CD4-positive, alpha-beta T cell treated with Interleukin-6 for 4 hours (primary cell): ENCODE results near the gene RER1.
"Not testable (repeated sequence)": the region's sequence is repeated elsewhere in the genome, so short reads cannot be mapped to it uniquely, and the experiment has no call there.

ENCODE experiments used
- DNase-seq: peaks from one replicate; pipeline ENCODE4 v3.0.0-alpha.2; 2020; ENCODE audit warnings: mixed read lengths

RER1 gene

DNA sequence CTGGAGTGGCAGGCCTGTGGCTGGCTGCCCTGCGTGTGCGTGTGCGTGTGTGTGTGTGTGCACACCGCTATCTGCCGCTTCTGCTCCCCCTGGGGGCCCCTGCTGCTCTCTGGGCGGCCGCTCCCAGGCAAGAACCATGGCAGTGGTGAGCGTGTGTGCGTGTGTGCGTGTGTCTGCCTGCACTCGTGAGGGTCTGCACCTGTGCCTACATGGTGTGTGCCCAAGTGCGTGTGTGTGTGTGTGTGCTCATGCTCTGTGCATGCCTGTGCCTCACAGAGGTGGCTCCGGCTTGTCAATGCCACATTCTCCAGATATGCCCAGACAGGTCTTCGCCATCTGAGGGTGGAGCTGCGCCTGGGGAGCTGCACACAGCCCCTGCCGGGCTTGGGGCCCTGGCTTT, 39.5 kb downstream of the RER1 start:
- no peak for DNase-seq

- DNase-seq: no peak
Observed at GRCh38 chr1:2431518-2431917, 39.9 kb downstream of the RER1 start.

DNA sequence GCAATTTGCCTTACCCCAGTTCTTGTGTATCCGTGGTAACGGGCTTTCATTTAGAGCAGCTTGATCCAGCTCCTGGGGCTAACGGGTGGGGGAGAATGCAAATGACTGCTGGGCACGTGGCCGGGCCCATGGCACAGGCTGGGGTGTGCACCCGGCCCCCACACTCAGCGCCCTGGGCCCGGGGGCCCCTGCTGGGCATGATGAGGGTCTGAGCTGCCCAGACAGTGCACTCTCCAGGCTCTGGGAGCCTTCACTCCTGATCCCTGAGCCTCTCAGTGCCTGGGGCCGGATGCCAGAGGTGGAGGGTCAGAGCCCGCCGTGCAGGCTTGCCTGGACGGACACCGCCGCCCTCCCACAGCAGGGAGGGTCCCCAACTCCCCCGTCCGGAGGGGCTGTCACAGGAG, 40.8 kb downstream of the RER1 start:
- DNase-seq: no peak

DNA sequence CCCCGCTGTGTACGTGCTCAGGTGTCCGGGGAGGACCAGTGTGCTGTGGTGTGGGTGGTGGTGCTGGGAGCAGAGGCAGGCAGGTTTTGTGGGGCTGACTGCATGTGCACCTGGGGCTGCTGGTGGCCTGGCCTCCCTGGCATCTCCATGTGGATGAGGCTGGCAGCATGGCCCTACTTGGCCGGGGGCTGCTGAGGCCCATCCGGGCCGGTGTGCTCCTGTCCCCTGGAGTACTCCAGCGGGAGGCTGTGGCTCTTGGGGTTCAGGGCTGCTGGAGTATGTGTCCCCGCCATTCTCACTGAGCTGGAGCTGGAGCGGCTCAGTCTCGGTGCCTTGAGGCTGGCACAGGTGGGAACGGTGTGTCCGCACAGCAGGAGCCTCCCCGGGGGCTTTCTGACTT, 41.6 kb downstream of the RER1 start:
- DNase-seq: no peak

- DNase-seq: no peak
Observed at GRCh38 chr1:2433936-2434655, 42.5 kb downstream of the RER1 start.

- no peak for DNase-seq
Observed at GRCh38 chr1:2435091-2435490, 43.5 kb downstream of the RER1 start.

DNA sequence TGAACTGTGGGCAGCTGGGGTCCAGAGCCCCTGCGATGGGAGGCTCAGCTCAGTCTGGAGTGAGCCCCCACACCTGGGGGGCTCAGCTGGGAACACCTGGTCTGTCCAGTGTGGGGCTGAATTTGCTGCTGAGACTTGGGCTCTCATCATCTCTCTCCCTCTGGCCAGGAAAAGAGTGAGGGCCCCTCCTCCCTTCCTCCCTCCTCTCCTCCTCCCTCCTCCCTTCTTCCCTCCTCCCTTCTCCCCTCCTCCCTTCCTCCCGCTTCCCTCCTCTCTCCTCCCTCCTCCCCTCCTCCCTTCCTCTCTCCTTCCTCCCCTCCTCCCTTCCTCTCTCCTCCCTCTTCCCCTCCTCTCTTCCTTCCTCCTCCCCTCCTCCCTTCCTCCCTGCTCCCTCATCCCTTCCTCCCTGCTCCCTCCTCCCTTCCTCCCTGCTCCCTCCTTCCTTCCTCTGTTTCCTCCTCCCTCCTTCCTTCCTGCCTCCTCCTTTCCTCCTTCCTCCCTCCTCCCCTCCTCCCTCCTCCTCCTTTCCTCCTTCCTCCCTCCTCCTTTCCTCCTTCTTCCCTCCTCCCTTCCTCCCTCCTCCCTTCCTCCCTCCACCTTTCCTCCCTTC, 44.2 kb downstream of the RER1 start:
- no peak for DNase-seq

GRCh38 chr1:2436876-2437275, 45.2 kb downstream of the RER1 start:
- no peak for DNase-seq

DNA sequence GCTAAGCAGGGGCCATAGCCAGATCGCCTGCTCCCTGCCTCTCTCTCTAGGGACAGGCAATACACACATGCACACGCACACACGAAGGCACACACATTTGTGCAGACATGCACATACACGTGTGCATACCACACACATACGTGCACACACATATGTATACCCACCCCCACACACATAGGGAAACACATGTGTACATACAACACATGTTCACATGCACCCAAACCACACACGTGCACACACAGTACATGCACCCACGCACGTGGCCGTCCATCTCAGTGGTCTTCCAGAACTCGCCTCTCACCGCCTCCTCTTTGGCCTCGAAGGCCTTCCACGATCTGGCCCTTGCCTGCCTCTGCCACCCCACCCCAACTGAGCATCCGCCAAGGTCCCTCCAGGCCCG, 46.0 kb downstream of the RER1 start:
- DNase-seq: no peak

- DNase-seq: no peak
Observed at GRCh38 chr1:2438038-2438437, 46.4 kb downstream of the RER1 start.

DNA sequence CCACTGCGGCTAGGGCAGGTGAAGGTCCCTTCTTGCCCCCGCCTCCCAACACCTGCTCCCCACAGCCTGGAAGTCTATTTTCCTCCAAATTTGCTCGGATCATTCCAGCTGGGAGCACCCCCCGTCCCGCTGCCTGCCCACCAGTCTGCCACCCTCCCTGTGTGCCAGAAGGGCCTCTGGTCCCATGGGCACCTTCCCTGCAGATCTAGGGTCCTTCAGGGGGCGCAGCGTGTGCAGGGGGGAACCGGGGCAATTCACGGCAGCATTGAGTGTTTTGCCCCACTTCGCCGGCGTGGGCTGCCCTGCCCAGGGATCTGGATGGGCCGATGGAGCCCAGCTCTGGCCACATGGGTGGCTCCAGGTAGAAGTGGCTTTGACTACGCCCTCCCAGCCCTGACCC, 47.0 kb downstream of the RER1 start:
- DNase-seq: no peak

- DNase-seq: no peak
Observed at GRCh38 chr1:2439369-2439768, 47.7 kb downstream of the RER1 start.

DNA sequence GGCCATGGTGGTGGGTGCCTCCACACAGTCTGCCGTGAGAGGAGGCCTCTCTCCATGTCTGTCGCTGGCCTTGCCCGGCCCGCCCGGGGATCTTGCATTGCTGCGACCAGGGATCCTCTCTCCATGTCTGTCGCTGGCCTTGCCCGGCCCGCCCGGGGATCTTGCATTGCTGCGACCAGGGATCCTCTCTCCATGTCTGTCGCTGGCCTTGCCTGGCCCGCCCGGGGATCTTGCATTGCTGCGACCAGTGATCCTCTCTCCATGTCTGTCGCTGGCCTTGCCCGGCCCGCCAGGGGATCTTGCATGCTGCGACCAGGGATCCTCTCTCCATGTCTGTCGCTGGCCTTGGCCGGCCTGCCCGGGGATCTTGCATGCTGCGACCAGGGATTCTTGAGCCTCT, 48.7 kb downstream of the RER1 start:
- not testable (repeated sequence) for DNase-seq

DNA sequence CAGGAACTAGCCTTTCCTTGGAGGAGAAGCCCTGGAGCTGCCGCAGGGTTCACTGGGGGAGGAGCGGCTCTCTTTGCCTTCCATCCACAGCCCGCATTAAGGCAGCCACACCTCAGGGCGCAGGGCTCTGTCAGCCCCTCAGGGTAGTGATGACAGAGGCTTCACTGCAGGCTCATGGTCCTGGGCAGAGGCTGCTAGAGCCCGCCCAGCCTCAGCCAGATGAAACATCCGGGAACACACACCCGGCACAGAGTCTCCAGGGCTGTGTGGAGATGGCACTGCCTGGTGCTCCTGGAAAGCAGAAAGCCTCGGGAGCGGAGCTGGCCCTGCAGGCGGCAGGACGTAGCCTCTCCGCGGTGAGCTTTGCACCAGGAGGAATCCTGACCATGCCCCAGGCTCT, 50.1 kb downstream of the RER1 start:
- DNase-seq: no peak

DNA sequence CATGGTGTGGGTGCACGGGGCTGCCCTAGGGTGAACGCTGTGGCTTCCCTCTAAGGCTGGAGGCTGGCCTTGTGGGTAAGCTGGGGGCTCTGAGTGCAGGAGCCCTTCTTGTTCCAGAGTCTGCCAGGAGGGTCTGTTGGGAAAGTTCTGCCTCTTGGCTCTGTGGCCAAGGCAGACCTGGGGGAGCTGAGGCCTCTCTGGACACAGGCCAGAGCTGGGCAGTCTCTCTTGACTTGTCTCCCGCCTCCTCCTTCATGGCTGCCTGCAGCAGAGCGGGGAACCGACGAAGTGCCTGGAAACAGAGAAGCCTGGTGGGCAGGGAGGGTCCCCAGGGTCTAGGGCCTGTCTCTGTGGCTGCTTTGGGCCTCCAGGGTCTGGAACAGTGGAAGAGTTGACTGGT, 51.0 kb downstream of the RER1 start:
- DNase-seq: no peak

GRCh38 chr1:2443277-2444137, 51.9 kb downstream of the RER1 start:
- peak; percentile 37 for DNase-seq

DNA sequence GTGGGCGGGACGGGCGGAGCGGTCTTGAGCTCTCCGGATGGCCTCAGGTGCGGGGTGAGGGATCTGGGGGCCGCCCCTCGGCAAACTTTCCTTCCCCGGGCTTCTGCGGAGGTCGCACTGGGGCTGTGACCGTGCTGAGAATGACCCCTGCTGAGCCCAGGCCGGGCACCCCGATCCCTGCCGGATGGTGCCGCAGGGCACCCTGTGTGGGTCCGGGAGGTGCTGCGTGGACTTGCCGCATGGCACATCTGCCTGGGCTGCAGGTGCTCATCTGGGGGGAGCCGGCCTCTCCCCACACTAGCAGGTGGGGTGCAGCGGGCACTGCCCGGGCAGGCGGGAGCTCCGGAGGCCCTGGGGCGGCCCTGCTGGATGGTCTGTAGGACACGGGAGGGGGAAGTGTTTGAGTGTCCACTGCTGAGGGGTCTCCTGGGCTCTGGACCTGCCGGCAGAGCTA, 52.5 kb downstream of the RER1 start:
- DNase-seq: no peak

- DNase-seq: no peak
Observed at GRCh38 chr1:2445162-2445822, 53.7 kb downstream of the RER1 start.

DNA sequence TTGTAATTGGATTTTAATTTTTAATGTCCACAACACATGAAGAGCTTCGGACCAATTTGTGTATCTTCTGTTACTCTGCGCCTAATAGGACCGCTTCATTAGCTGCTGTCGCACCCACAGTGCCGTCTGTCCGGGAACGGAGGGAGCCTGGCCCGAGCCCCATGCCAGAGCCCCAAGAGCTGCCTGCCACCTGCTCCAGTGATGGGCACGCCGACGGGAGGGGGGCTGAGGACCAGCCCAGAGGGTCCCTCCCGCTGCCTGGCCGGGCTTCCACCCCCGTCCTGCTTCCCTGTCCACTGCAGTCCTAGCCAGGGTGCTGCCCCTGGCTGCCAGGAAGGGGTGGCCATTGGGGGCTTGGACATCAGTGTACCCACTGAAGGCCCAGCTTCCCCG, 54.2 kb downstream of the RER1 start:
- no peak for DNase-seq

DNA sequence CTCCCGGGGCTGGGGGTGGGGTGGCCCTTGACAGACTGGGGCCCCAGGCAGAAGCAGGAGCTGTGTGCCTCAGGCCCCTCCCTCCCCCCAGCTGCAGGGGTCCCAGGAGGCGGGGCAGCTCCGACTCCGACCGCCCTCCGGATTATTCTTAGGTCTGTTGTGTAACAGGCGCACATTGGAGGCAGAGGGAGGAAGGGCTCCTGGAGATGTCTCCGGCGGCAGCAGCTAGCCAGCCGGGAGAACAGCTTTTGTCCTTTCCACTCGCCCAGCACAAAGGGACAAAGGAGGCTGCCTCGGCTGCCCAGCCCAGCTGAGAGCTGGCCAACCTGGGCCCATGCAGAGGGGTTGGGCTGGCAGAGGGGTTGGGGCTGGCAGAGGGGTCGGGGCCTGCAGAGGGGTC, 54.8 kb downstream of the RER1 start:
- DNase-seq: no peak

DNA sequence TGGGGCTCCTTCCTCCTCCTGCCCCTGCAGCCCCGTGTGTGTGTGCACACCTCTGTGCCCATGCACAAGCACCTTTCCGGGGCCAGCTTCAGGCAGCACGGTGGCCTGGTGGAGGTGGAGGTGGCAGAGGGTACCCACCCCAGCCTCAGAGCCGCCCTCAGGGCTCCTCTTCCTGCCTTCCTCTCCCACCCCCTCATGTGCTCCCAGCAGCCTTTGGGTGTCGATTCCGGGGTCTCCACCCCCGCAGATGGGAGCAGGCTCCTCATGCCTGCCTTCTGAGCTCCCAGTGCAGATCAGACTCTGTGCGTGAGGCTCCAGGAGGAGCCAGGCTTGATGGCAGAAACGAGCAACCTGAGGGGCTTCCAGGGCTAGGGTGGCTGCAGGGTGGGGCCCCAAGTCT, 55.2 kb downstream of the RER1 start:
- DNase-seq: no peak

- no peak for DNase-seq
Observed at GRCh38 chr1:2447276-2448097, 55.8 kb downstream of the RER1 start.

GRCh38 chr1:2448098-2448445, 56.4 kb downstream of the RER1 start:
- DNase-seq: no peak
